Heart left ventricle (tissue), 13 donors: ENCODE data around the gene CELA3B.

Source experiments
- CTCF ChIP-seq, 12 donors: fragments of 200-600 bp; sonication (generic) in 4 of 12; IDR thresholded peaks; one replicate each; pipeline versions ENCODE4 v1.5.0 to v1.8.0; 2018 to 2022; ENCODE audit warnings: antibody characterized with exemption in 12 of 12, mild to moderate bottlenecking in 5 of 12
- POLR2A ChIP-seq, 2 donors: fragments of 450-650 bp; IDR thresholded peaks; one replicate each; pipeline ENCODE4 v1.6.1; 2017; ENCODE audit warnings: antibody characterized with exemption in 2 of 2, mild to moderate bottlenecking in 2 of 2, moderate library complexity in 2 of 2
- donor health status: ischemic (EF 13 %, LVEDD 7.1; RV severe dilation, severe dysfunction).
- donor health status: DM: no; HTN: yes; CAD: no.
- donor health status: DM: no; HTN: no; CAD: no.
- donor health status: ischemic (EF 25% LVEDD 6.9; RV normal size, moderate dysfunction).
- donor health status: ischemic (EF 25% LVEDD 5.7; RV mildly dilated, moderate dysfunction).
- donor health status: ischemic (EF 35%, LVEDD 5.7; RV mildly dilated, moderate dysfunction).
- donor health status: nonischemic (EF 11% LVEDD 7.7; RV severe dilation, severe dysfunction).
- donor health status: DM: yes; HTN: yes; CAD: no.
- donor health status: PGD.
- donor health status: ischemic (EF 29% LVEDD 5.4; RV normal size, mild dysfunction).
- donor health status: nonischemic (EF 23%, LVEDD 6.1; RV moderate dilation, normal function).

GRCh38 chr1:22038036-22038435 lies 61.2 kb downstream of the CELA3B start:
- TF ChIP-seq CTCF (IDR thresholded peaks at IDR 0.05): no peak
- TF ChIP-seq POLR2A (IDR thresholded peaks at IDR 0.05): no peak
